GM18867 (cell line): ENCODE results near the gene TECTA.

Experiments
- ATAC-seq: cut with Tn5 transposase; IDR thresholded peaks from one replicate; pipeline ENCODE4 v1.9.1; 2021; ENCODE audit warnings: mild to moderate bottlenecking, moderate library complexity; ENCODE audit not compliant: unreplicated experiment

TECTA gene

DNA sequence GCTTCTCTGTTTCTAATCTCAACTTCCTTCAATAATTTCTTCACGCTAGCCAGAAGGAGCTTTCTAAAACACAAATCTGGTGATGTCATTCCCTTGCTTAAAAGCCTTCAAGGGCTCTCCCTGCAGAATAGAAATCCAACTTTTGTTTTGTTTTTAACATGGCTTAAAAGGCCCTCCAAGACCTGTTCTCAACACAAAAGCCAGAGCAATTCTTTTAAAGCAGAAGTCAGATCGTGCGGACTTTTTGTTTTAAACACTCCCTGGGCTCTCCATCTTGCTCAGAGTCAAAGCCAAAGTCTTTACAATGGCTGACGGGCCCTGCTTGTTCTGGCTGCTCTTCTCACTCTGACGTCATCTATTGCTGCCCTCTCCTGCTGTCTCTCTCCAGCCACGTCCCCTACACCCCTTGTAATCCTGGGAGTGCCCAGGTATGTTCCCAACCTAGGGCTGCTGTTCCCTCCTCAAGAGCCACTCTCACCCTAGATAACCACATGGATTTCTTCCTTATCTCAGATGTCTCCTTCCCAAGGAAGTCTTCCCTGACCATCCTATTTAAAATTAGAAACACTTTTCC, 22.5 kb downstream of the TECTA start:
- no peak for ATAC-seq

DNA sequence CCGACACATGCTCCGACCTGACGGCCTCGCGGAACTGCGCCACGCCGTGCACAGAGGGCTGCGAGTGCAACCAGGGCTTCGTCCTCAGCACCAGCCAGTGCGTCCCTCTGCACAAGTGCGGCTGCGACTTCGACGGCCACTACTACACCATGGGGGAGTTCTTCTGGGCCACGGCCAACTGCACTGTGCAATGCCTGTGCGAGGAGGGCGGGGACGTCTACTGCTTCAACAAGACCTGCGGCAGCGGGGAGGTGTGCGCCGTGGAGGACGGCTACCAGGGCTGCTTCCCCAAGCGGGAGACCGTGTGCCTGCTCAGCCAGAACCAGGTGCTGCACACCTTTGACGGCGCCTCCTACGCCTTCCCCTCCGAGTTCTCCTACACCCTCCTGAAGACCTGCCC, 26.8 kb downstream of the TECTA start:
- no peak for ATAC-seq

DNA sequence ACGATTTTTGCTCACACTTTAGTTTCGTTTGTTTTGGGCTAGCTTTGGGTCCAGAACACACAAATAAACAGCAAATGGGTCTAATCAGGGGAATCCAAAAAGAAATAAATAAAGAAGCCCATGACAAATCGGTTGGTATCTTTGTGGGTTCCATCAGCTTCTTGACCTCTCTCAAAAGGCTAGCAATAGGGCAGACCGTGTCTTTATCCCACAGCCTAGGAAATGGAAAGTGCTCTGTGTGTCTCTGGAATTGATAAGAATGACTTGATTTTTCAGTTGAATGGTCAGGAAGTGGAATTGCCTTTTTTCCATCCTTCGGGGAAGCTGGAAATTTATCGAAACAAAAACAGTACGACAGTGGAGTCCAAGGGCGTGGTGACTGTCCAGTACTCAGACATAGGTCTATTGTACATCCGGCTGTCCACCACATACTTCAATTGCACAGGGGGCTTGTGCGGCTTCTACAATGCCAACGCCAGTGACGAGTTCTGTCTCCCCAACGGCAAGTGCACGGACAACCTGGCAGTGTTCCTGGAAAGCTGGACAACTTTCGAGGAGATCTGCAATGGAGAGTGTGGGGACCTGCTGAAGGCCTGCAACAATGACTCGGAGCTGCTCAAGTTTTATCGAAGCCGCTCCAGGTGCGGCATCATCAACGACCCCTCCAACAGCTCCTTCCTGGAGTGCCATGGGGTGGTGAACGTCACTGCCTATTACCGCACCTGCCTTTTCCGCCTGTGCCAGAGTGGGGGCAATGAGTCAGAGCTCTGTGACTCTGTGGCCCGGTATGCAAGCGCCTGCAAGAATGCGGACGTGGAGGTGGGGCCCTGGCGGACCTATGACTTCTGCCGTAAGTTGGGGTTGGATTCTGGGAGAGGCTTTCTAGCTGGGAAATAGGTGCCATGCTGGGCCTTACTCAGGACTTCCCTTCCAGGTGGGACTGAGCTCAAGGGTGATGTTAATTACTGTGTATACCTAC, 28.6 kb downstream of the TECTA start:
- ATAC-seq: no peak

DNA sequence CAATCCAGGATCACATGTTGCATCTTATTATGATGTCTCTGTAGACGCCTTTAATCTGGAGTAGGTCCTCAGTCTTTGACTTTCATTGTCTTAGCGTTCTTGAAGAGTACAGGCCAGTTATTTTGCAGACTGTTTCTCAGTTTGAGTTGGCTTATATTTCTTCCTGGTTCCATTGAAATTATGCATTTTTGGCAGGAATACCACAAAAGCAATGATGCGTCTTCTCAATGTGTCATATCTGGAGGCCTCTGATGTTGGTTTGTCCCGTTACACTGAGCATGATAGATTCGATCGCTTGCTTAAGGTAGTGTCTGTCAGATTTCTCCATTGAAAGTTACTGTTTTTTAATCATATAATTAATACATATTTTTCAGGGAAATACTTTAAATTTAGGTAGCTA, 30.6 kb downstream of the TECTA start:
- ATAC-seq: no peak

DNA sequence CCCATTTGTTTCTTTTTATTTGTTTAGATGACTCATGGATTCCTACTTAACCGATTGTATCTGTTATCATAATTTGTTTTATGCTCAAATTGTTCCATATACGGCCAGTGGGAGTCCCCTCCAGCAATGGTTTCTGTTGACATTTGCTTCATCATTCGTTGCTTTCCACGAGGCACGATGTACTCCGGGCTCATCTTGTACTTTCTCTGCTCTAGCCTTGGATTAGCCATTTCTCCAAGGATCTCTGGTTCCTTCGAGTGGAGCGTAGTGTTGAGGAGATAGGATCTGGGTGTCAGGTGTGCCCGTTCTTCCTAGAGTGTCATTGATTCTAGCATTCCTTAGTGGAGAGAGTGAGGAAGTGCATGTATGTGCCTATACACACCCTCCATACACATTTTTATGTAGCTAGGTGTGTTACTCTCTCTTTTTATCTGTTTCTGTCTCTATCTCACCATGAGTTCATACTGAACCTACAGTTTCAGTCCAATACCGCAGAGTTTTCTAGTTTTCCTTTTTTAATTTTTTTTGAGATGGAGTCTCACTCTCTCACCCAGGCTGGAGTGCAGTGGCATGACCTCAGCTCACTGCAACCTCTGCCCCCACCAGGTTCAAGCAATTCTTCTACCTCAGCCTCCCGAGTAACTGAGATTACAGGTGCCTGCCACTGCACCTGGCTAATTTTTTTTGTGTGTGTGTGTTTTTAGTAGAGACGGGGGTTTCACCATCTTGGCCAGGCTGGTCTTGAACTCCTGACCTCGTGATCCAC, 31.4 kb downstream of the TECTA start:
- ATAC-seq: no peak

DNA sequence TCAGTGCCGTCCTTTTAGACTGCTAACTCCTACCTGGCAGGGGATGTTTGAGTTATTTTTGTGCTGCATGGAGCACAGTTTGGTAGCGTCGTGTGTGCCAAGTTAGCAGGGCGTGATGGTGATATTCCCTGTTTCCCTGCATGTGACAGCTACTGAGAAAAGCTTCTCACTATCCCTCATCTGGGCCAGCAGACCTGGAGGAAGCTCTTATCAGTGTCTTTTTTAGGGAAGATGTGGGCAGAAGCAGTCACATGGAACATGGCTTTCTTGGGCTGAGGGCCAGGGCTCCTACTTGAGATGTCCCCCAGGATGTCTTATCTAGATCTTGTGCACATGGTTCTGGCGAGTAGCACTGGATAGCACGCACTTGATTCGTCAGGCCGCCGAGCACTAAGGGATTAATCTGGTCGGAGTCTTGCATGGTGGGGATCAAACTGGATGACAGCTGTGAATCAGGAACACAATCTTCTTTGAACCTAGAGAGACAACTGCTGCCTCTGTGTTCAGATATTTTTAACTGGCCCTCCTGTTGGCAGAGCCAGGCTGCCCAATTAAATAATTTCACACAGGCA, 33.8 kb downstream of the TECTA start:
- no peak for ATAC-seq

DNA sequence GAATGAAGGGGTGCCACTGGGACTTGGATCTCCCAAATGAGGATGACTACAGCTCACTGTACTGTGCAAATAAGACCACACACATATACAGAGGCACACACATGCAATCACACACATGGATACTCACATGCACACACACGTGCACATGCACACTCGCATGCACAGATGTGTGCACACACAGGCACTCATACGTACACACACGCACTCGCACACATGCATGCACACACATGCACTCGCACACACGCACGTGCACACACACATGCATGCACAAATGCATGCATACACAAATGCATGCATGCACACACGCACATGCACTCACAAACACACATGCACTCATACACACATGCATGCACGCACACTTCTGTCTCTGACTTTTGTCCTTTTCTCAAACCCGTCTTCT, 36.0 kb downstream of the TECTA start:
- no peak for ATAC-seq

DNA sequence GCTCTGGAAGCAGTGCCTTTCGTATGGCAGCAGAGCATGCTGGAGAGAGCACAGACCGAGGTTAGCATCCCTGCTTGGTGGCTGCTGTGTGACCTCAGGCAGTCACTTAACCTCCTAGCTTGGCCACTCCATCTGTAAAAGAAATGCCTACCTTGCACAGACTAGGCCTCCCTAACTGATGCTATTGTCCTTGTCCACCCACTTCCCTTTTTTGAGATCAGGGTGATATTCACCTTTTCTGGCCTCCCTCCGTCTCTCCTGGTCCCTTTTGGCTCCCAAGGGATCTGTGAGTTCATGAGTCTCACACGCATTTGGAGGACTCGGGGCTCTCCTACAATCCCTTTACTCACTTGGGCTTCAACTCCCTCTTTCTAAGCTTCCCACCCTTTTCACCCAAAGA, 37.2 kb downstream of the TECTA start:
- no peak for ATAC-seq

DNA sequence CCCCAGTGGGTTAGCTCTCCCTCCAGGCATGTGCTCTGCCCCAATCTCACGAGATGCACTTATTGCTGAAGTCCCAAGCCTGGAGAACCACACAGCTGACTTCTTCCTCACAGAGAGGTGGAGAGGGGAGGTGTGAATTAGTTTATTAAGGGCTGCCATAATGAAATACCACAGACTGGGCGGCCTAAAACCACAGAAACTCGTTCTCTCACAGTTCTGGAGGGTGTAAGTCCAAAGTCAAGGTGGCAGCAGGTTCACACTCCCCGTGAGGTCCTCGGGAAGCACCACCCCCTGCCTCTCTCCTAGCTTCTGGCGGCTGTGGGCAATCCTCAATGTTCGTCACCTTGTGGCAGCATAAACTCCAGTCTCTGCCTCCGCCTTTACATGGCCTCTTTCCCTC, 39.3 kb downstream of the TECTA start:
- no peak for ATAC-seq

DNA sequence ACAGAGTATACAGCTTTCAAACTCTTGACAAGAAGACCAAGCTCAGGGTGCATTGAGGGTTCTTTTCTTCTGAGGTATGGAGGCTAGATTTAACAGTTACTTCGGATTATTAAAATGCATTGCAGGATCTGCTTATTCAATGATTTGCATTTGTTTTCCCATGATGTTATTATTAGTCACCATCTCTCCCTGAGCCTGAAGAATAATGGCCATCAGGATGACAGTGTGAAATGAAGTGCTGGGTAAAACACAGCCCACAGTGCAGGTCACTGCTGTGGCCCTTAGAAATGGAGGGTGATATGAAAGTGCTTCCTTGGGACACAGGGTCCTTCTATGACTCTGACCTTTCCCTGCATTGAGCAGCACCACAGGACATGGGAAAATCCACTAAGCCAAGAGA, 40.0 kb downstream of the TECTA start:
- no peak for ATAC-seq

DNA sequence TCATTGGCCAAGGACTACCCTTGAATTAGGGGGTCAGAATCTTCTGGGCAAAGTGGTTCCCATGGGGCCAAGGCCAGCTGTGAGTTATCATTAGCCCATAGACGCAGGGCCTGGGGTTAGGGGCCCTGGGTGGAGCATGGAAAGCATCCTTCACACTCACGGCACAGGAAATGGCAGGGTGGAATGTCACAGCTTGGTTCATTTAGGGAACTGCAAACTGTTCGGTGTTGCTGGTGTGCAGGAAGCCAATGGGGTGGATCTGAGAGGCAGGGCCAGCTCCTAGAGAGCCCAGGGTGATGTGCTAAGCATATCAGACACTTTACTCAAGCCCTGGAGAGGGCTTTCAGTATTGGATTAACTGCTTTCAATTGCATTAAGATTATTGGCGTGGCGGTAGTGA, 42.9 kb downstream of the TECTA start:
- no peak for ATAC-seq

DNA sequence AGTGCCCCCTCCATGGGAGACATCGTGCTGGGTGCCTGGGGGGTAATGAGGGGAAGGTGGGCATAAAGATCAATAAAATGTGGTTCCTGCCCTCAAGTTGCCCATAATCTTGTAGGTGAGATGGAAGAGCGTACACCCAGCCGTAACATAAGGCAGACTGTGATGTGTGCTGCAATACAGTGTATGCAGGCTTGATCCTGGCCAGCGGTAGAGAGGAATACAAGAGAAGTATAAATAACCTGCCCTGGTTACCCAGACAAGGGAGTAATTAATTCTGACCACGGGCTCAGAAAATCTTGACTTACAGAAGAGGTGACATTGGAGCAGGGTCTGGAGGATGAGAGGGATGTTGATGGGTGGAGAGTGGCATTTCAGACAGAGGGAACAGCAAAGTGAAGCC, 43.7 kb downstream of the TECTA start:
- no peak for ATAC-seq

DNA sequence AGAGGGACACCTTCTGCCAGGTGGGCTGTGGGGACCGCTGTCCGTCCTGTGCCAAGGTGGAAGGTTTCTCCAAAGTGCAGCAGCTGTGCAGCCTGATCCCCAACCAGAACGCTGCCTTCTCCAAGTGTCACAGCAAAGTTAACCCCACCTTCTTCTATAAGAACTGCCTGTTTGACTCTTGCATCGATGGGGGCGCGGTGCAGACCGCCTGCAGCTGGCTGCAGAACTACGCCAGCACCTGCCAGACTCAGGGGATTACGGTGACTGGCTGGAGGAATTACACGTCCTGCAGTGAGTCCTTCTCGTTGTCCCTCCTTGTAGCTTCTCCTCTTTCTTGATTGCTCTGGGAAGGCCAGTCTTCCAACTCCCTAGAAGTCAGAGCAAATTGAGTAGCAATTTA, 44.8 kb downstream of the TECTA start:
- ATAC-seq: no peak

DNA sequence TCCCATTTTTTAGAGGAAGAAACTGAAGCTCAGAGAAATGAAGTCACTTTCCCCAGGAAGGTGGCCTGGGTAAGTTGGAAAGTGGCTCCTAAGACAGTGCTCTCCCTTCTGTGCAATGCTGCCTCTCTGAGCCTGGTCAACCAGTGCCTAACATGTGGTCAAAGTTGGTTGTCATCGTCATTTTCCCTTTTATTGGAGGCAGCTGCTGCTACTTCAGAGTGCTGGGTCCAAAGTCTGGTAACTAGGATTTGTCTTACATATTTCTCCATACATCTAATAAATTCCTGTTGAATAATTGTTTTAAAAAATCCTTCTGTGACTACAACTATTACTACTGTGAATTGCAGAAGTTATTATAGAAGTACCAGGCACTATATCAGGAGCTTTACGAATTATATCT, 48.1 kb downstream of the TECTA start:
- no peak for ATAC-seq

DNA sequence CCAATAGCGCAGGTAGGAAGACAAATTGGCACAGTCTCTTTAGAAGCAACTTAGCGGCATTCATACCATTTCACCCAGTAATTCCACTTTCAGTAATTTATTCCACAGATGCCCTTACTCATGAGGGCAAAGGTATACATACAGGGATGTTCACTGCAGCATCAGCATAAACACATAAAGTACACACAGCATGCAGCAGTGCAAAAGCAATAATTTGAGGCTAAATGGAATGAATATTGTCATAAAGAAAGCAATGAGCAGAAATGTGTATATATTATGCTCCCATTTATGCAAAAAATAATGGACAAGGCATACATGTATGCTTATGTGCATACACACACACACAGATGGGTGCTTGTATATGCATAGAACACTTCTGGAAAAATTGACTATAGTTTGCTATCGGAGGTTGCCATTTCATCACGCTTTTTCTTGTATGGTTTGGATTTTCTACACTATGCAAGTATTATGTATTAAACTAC, 50.2 kb downstream of the TECTA start:
- ATAC-seq: no peak

DNA sequence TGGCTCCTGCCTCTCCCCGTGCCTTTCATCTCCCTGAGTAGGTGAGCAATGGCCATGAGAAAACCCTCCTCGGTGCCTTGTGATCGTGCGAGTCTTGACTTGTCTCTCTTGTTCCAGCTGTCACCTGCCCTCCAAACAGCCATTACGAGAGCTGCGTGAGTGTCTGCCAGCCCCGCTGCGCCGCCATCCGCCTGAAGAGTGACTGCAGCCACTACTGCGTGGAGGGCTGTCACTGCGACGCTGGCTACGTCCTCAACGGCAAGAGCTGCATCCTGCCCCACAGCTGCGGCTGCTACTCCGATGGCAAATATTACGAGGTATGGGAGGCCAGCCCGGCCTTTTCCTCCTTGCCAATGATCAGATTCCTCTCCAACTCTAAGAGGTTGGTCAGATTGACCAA, 51.7 kb downstream of the TECTA start:
- ATAC-seq: no peak

DNA sequence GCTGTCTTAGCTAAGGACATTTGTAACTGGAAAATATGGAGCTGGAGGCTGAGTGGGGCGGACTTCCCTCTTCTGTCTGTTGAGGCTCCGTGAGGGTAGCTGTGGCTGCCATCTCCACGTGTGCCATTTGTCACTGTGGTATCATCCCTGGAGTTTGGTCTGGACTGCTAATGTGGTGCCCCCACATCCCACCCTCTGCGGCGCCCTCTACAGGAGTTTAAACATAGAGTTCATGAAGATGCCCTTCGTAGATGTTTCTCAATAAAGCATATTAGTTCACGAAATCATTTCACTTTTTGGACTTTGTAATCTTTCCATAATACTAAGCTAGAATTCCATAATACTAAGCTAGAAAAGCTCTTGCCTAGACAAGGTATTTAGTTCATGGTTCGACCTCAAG, 52.4 kb downstream of the TECTA start:
- ATAC-seq: no peak

DNA sequence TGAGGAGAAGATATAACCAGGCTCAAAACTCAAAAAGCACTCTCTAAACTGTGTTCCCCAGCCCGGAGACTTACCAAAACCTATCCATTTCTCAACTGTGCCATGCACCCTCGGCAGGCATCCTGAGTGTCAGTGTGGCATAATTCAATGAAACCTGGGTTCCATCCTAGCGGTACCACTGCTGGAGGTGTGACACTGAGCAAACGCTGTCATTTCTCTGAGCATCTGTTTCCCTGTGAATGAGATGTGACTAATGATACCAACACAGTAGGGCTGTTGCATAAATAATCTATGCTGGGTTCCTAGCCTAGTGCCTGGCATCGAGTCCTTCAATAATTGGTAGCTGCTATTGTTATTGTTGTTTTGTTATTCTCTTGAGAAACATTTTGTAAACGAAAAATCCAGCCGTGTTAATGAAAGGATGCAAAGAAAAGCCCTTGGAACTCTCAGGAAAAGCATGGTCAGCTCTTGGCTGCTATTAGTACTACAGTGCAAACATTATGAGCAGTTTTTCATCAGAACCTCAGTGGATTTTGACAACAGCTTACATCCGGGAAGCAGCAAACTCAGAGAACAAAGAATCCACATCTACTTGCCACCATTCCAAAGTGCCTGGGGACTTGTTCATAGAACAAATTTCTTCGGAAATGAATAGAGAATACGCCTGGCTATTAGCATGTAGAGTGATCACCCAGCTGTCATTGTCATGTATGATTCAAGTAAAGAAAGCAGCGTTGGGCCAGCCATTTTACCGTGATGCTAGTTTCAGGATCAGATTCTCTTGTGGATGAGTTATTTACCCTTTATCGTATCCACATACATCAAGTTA, 53.7 kb downstream of the TECTA start:
- no peak for ATAC-seq

DNA sequence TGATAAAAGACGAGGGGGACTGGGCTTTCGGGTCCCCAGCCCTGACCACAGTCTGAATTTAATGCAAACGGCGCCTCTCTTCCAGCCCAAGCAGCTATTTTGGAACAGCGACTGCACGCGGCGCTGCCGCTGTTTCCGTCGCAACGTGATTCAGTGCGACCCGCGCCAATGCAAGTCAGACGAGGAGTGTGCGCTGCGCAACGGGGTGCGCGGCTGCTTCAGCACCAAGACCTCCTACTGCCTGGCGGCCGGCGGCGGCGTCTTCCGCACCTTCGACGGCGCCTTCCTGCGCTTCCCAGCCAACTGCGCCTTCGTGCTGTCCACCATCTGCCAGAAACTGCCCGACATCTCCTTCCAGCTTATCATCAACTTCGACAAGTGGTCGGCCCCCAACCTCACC, 56.7 kb downstream of the TECTA start:
- no peak for ATAC-seq

DNA sequence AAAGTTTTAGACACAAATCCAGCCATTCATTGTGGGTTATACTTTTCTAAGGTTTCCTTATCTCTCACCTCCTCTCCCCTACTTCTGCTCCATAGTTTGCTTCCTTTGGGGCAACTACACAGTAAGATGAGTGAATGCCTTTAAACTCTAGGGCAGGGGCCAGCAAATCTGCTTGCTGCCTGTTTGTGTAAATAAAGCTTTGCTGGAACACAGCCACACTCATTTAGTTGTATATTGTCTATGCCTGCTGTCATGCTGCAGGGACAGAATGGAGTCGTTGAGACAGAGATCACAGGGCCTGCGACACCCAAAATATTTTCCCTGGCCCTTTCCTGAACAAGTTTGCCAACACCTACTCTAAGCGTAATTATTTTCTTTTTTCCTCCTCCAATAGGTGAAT, 58.7 kb downstream of the TECTA start:
- ATAC-seq: no peak
